GM12874 (cell line): Measurements from ENCODE around the gene DNAL1.

ENCODE experiments used
- CTCF ChIP-seq: IDR thresholded peaks from 2 replicates; pipeline ENCODE4 v1.5.1; 2011; ENCODE audit warnings: low read depth, mild to moderate bottlenecking, control low read depth, low read length, moderate library complexity; ENCODE audit not compliant: insufficient read depth

DNAL1 gene

GRCh38 chr14:73717711-73718417 lies 73.1 kb downstream of the DNAL1 start:
- TF ChIP-seq CTCF = no peak

- no peak for TF ChIP-seq CTCF
These were observed 73.8 kb downstream of the DNAL1 start for GRCh38 chr14:73718418-73719251.

- TF ChIP-seq CTCF = no peak
These were observed 74.6 kb downstream of the DNAL1 start for GRCh38 chr14:73719361-73719760.

GRCh38 chr14:73719791-73720190 lies 75.0 kb downstream of the DNAL1 start:
- no peak for TF ChIP-seq CTCF

- no peak for TF ChIP-seq CTCF
These were observed 75.8 kb downstream of the DNAL1 start for GRCh38 chr14:73720636-73721035.

GRCh38 chr14:73721101-73721821 lies 76.5 kb downstream of the DNAL1 start:
- TF ChIP-seq CTCF = no peak

GRCh38 chr14:73722581-73722980 lies 77.8 kb downstream of the DNAL1 start:
- no peak for TF ChIP-seq CTCF
